Epithelial cell of prostate (primary cell): ENCODE data around the gene PHACTR3.

Experiments used
- DNase-seq: peaks from one replicate; pipeline ENCODE4 v3.0.0-alpha.2; 2011; ENCODE audit warnings: low read depth, low spot score
- H3K27ac ChIP-seq: fragments of 450-650 bp; 2 replicates; pipeline ENCODE4 v1.5.1; 2017; ENCODE audit warnings: mild to moderate bottlenecking

The PHACTR3 gene

DNA sequence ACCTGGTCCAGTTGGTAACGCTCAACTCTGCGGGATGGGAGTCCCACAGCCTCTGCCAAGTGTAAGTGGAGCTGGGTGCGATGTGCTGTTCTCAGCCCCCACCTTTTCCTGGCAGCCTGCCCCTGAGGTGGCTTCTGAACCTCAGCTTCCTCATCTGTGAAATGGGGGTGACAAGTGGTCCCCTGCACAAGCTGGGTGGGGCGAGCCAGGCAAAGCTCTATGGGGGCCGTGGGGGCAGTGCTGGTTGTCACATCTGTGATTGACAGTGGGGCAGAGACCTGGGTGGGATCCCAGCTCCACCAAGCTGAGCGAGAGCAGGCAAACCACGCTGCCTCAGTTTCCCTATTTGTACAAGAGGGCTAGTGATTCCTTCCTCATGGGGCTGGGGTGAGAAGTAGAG is 166.5 kb downstream of the PHACTR3 start:
- no peak for DNase-seq
- no peak overlapping the region for H3K27ac ChIP-seq

DNA sequence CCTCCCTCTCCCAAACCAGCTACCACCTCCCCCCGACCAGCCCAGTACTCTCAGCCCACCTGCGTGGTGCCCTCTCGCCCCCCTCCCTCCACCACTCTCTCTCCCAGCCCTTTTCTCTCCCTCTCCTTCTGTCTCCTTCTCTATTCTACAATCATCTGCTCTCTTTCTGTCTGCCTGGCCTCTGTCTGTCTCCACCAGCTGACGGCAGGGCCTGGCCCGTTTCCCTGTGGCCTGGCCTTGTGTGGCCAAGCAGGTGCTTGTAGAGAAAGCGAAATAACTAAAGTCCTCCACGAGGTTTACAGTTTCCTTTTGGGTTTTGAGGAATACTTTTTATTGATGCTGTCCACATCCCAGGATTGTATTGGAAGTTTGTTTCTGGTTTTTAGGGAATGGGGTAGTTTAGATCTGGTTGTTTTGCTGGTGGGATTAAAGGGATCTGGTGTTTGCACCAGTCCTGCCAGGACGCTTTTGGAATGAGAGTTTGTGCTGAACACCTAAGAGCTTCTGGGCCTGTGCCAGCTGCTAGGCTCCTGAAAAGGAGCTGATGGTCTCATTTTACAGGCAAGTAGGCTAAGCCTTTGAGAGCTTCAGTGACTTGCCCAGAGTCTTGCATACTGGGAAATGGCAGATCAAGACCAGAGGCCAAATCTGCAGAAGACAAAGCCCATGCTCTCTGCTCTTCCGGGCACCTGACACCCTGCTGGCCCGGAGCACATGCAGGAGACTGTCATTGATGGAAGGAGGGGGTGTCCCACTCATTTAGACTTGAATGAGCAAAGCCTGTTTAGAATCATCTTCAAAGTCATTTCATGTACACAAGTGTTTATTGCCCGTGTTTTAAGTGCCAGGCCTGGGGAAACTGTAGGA is 167.4 kb downstream of the PHACTR3 start:
- DNase-seq = no peak
- no peak overlapping the region for H3K27ac ChIP-seq

DNA sequence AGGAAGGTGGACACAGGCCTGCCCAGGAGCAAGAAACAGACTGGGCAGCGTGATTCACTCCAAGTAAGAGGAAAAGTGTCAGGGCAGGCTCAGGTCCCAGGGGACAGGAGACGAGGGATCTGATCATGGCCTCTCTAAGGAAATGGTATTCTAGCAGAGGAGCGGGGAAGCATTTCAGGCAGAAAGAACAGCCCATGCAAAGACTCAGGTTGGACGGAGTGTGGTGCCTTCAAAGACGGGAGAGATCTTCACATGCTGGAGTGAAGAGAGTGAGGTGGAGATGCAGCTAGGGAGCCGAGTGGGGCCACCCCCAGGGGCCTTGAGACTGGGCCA is 168.0 kb downstream of the PHACTR3 start:
- no peak overlapping the region for H3K27ac ChIP-seq
- DNase-seq = no peak

DNA sequence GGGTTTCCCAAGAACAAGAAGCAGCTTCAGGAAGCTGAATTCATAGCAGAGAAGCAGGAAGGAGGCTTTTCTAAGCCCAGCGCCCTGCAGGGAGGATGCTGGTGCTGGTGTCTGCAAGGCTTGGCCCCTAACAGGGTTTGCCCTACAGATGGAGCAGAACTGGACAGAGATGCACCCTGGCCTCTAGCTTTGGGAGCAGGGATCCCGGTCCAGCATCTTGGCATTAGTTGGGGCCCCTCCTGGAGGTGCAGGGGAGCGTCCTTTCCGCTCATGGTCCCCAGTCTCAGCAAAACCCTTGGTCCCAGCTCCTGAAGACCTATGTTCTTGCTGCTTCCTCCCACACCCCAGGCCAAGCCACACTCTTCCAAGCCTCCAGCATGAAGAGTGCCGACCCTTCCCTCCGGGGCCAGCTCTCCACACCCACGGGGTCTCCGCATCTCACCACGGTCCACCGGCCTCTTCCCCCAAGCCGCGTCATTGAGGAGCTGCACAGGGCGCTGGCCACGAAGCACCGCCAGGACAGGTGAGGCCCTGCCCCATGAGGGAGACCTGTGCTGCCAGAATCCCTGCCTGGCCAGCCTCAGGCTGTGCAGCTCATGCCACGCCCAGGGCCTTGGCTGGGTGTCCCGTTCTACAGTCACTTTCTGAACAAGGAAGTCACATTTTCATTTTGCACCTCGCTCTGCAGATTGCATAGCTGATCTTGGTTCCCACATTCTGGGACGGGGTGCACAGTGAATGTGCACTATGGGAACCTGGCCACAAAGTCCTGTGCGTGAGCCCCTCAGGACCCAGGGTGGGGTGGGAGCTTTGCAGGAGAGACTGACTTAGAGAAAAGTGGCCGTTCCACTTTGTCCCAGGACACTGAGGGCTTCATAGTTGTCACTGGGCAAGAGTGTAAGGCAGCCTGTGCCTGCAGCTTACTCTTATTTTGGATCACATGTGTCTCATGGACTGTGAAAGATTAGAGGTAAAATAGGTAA is 168.9 kb downstream of the PHACTR3 start:
- no peak for DNase-seq
- H3K27ac ChIP-seq = no peak overlapping the region

DNA sequence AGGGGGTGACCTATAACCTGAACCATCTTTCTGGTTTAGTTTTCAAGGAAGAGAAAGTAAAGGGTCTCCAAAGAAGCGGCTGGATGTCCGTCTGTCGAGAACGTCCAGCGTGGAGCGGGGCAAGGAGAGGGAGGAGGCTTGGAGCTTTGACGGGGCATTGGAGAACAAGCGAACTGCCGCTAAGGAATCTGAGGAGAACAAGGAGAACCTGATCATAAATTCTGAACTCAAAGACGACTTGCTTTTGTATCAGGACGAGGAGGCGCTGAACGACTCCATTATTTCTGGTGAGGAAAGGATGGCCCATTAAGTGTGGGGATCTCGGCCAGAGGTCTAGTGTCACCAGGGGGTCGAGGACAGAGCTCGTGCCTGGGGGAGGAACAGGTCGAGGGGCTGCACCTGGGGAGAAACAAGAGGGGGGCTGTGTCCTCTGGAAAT is 169.9 kb downstream of the PHACTR3 start:
- H3K27ac ChIP-seq = no peak overlapping the region
- no peak for DNase-seq

DNA sequence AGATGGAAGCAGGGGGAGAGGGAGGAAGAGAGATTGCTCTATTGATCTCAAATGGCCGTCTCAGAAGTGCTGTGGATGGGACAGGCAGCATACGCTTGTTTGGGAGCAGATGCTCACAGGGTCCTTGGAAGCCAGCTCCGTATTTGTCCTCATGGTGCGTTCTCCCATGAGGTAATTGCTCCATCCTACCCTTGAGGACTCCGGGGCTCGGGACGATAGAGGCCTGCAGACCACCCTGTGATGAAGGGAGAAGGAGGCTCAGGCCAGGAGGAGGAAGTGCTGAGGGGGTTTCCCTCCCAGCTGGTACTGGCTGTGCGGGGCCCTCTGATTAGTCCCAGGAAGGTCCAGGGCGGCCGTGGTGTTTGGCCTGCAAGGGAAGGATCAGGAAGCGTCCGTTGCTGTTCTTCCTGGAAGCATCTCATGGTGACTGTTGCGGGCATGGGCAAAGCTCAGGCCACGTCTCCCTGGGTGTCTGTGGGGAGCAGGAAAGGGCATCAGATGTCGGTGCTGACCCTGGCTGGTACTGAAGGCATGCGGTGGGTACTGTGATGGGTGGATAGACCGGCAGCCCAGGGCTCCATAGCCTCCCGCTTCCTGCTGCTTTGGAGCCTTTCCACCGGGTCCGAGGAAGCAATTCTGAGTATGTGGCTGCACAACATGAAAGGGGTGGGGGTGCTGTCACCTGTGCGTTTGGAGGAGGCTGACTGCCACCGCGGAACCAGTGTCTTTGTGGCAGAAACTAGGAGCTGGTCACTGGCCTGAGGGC is 170.8 kb downstream of the PHACTR3 start:
- H3K27ac ChIP-seq = no peak overlapping the region
- no peak for DNase-seq

DNA sequence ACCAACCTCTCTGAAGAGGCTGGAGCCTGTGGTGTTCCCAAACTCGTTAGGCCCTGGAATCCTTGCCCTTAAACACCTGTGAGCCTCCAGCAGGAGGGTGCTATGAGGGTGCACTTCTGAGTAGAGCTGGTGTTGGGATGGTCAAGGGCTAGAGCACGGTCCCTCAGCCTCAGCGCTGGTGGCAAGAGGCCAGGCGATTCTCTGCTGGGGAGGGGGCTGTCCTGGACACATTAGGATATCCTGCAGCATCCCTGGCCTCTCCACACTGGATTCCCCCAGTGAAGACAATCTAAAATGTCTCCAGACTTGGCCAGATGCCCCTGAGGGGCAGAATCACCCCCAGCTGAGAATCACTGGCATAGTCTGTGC is 171.3 kb downstream of the PHACTR3 start:
- no peak overlapping the region for H3K27ac ChIP-seq
- no peak for DNase-seq

DNA sequence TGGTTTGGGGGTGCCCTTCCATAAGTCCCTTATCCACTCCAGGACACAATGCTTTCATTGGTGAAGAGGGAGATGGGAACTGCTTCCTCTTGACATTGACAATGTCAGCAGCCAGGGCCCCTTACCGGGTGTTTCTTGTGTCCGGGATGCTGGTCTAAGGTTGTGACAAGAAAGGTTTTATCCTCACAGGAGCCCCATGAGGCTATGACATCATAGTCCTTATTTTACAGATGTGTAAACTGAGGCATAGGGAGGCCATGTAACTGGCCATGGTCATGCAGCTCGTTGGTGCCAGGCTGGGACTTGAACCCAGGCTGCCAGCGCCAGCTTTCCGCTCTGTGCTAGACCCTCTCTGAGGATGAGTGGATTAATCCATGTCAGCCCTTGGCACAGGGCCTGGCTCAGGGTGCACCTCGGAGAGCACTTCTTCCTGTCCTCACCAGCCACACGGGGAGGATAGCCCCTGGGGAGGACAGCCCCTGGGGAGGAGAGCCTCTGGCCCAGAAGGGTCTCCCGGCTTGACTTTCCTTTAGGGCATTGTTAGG is 171.8 kb downstream of the PHACTR3 start:
- no peak for DNase-seq
- no peak overlapping the region for H3K27ac ChIP-seq

DNA sequence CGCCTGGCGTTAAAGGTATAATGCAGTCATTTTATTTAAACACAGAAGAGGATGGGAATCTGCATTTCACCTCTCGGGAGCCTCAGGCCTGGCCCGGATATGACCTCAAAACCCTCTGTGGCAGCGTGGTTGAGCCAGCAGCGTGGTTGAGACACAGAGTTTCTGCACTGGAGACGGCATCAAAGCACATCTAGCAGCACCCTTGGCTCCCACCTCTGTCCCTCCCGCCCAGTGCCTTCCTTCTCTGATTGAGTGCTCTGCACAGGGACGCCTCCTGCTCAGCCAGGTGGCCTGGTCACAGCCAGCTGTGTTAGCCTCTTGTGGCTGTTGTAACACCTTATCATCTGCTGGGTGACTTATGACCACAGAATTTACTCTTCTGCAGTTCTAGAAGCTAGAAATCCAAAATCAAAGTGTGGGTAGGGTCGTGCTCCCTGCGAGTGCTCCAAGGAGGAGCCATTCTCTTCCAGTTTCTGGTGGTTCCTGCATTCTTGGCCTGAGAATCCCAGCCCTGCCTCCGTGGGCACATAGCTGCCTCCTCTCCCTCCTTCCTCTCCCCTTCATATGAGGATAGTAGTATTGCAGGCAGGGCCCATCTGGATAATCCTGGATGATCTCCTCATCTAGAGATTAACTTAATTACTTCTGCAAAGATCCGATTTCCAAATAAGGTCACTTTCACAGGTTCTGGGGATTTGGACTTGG is 172.4 kb downstream of the PHACTR3 start:
- no peak for DNase-seq
- no peak overlapping the region for H3K27ac ChIP-seq

DNA sequence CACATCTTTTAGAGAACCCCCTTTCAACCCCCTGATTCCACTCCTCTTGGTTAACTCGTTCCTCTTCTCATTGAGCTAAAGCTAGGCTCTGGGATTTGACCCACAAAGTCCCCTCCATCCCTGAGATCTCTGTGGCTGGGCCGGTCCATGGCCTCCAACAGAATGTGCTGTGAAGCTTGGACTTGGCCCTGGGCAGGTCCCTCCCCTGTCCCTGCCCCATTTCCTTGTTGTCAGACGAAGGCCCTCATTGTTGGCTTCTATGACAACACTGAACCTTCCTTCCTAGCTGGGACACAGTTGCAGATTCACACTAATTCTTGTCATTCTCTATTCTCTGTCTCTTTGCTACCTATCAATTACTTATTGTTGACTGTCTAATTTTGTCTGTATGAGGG is 173.0 kb downstream of the PHACTR3 start:
- no peak for DNase-seq
- no peak overlapping the region for H3K27ac ChIP-seq

DNA sequence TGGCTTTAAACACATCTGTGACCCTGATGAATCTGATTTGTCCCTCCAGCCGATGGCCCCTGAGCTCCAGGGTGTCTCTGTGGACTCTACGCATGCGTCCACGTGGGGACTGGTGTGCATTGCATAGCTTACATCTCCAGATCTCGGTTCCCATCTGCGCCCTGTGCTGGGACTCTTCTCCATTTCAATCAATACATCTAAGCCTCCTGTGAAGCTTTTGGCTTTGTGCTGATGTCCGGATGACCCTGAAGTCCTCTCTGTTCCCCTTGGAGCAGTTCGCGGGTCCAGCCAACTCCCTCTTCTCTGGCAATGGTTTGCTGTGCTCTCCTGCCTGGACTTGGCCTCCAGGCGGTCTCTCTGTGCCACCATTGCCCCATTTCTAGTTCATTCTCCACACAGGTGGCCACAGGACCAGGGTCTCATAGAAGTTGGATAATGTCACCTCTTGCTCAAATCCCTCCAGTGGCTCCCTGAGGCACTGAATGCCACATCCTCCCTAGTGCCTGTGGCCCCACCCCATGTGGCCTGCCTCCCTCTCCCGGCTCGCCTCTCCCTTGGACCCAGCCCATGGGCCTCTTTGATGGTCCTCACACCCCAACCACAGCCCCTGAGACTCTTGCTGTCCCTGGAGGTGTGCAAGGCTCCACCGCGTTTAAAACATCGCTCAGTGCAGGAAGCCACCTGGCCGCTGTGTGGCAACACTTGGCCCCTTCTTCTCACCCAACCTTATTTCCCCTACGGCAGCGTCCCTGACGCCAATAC is 173.7 kb downstream of the PHACTR3 start:
- no peak overlapping the region for H3K27ac ChIP-seq
- no peak for DNase-seq

DNA sequence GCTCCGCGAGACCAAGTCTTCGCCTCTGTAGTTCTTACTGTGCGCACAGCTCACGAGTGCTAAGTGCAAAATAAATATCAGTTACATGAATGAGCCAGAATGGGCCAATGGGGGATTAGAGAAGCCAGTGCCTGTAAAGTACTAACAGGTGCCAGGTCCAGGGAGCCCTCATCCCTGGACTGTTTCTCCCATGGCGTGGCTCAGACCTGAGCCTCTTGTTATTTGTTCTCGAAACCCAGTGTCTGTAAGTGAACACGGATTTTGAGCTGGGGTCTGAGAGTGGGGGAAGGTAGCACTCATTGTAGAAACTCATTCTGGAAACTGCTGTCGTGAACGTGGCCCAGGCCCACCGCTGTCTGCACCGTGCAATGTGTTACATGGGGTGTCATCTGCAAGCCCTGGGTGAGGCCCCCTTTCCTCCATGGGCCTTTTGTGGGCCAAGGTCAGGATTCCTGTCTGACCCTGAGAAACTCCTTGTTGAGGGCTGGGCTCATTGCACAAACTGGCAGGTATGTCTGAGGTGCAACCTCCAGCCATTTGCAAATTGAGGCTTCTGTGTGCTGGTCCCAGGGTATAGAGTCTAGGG is 174.4 kb downstream of the PHACTR3 start:
- H3K27ac ChIP-seq = no peak overlapping the region
- DNase-seq = no peak

DNA sequence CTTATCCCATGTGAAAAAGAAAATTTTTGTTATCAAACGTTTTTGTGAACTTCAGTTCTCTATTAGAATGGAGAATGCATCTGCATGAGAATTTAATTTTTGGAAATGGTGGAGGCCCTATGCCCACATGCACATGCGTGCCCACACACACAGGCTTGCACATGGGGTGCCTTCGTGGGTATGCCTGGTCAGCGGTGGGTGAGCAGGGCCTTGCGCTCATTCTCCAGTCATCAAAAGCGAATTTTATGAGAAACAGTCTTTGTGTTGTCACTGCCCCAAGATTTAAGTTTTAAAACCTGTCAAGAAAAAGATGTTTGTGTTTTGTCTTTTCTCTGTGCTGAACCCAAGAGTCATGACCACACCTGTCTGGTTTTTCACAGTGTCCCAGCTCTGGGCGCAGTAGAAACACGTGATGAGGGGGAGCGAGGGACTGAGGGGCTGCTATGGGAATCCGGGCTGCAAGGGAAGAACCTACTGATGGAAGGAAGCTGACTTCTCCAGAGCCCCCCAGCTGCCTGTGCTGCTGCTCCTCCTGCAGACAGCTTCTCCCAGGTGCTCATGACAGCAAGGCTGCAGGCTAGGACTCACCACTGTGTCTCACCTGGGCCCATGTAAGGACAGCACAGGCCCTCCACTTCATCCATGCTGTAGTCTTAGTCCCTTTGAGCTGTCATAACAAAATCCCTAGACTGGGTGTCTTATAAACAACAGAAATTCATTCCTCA is 175.5 kb downstream of the PHACTR3 start:
- no peak overlapping the region for H3K27ac ChIP-seq
- no peak for DNase-seq

DNA sequence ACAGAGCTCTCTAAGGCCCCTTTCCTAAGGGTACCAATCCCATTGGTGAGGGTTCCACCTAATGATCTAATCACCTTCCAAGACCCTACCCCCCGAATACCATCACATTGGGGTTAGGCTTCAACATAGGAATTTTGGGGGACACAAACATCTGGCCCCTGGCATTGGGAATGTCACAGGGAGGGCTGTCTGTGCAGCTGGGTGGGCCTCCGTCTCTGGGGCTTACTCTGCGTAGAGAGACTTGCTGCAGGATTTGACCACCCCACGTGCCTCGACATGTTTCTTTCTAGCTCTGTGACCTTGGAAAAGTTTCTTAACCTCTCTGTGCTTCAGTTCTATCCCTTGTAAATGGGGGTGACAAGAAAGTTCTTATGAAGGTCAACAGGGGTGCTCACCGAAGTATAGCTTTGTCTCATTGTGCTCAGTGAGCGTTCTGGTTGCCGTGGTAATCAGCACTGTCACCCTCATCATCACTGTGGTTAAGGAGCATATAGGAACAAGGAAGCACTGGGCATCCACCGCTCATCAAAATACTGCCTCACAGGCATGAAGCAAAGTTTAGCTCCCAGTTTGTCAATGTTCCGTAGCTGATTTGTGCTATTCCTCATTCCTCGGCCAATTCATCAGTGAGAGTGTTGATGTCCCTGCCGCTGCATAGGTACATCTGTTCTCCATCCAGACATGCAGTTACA is 176.3 kb downstream of the PHACTR3 start:
- no peak overlapping the region for H3K27ac ChIP-seq
- DNase-seq = no peak

DNA sequence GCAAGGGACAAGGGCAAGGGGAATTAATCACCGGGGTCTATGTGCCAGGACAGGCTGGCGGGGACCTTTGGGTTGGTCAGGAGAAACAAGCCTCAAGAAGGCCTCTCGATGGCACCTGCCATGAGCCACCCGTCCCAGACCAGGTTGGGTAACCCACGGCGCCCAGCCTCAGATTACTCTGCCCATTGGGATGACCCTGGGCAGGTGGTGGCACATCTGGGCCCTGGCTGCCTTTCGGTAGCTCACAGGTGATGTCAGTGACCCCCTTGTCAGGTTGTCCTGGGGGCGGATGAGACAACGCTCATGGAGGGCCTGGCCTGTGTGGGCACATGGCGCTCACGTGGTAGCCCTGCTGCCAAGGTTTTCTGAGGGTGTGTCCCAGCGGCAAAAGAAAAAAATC is 176.9 kb downstream of the PHACTR3 start:
- no peak overlapping the region for H3K27ac ChIP-seq
- no peak for DNase-seq

DNA sequence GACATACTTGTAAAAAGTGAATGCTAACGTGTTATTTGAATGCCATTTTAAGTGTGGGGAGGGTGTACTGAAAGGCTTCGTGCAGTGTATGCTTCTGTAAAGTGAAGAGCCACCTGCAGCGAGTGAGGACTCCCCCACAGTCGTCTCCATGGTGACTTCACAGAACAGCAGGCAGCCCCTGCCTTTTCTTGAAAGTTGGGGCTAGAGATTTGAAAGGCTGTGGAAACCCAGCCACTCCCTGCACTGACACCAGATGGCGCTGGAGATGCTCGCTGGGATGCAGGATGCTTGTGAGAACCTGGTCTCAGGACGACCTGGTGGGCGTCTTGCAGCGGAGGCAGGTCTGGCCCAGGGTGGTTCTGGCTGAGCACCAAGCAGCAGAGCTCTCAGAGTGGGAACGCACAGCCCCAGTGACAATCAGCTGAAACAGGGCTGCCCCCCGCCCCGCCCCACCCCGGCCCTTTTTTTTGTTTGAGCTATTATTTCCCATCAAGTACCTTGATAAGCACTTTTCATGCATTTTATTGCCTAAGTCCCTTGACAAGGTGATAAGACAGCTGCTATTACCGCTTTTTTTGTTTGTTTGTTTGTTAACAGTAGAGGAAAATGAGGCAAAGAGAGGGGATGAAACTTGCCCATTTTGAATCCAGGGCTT is 178.8 kb downstream of the PHACTR3 start:
- no peak overlapping the region for H3K27ac ChIP-seq
- no peak for DNase-seq

DNA sequence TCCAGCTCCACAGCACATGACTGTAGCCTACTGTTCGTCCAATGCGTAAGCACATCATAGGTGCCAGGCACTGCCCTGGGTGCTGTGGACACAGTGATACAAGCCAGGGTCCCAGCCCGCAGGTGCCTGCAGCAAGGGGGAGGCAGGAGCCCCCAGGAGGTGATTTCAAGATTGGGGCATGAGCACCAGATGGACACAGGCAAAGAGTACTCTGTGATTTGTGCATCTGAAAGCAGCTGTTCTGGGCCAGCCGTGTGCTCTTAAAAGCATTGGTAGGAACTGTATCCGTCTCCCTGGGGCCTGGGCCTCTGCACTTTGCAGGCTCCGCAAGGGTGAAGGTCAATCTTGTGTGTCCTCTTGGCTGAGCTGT is 179.3 kb downstream of the PHACTR3 start:
- DNase-seq = no peak
- H3K27ac ChIP-seq = no peak overlapping the region
